Upper lobe of left lung (tissue), 6 donors: ENCODE results near the gene WSB1. TPM values are rescaled to one million over a fixed set of nuclear protein-coding genes. Genes with fewer than 3 reads are reported as not detected.

ENCODE experiments used
- ATAC-seq, 2 donors: fragments of 200-7000 bp; cut with Tn5 transposase; one replicate each; pipeline ENCODE4 v1.9.1; 2022; ENCODE audit warnings: mild to moderate bottlenecking in 2 of 2, moderate library complexity in 2 of 2; ENCODE audit not compliant: low FRiP score in 2 of 2
- DNase-seq, 2 donors: peaks; one replicate each; pipeline ENCODE4 v3.0.0-alpha.2; 2019 to 2020
- H3K27ac ChIP-seq, 4 donors: fragments of 200-600 bp; sonication (generic); one replicate each; pipeline ENCODE4 v1.5.1; 2016 to 2019
- H3K27me3 ChIP-seq, 4 donors: fragments of 200-600 bp; sonication (generic); one replicate each; pipeline ENCODE4 v1.5.1; 2017 to 2019
- H3K36me3 ChIP-seq, 4 donors: fragments of 200-600 bp; sonication (generic); one replicate each; pipeline ENCODE4 v1.5.1; 2016 to 2019
- H3K4me1 ChIP-seq, 4 donors: fragments of 200-600 bp; sonication (generic); one replicate each; pipeline ENCODE4 v1.5.1; 2018 to 2019
- H3K4me3 ChIP-seq, 4 donors: fragments of 200-600 bp; sonication (generic); one replicate each; pipeline ENCODE4 v1.5.1; 2017 to 2019; ENCODE audit warnings: mild to moderate bottlenecking in 2 of 4, moderate library complexity in 1 of 4
- H3K9me3 ChIP-seq, 4 donors: fragments of 200-600 bp; sonication (generic); one replicate each; pipeline ENCODE4 v1.5.1; 2018 to 2019
- EP300 ChIP-seq, 4 donors: sonication (generic); formaldehyde crosslinking; IDR thresholded peaks; one replicate each; pipeline ENCODE4 v1.5.1; 2017; ENCODE audit warnings: antibody characterized with exemption in 4 of 4, control low read depth in 2 of 4
- POLR2A ChIP-seq, 4 donors: fragments of 450-650 bp; IDR thresholded peaks; one replicate each; pipeline ENCODE4 v1.5.1; 2016 to 2017; ENCODE audit warnings: antibody characterized with exemption in 4 of 4, mild to moderate bottlenecking in 2 of 4
- POLR2AphosphoS5 ChIP-seq, 2 donors: sonication (generic); formaldehyde crosslinking; IDR thresholded peaks; one replicate each; pipeline ENCODE4 v1.5.1; 2017; ENCODE audit warnings: antibody characterized with exemption in 2 of 2
- WGBS, 2 donors: methylation state at CpG; one replicate each; pipeline ENCODE4 v1.1.5; 2017 to 2018; 5-methylcytosine and 5-hydroxymethylcytosine counted together
- total RNA-seq, 6 donors: library from RNA; depleted of rRNA in 4 of 6; stranded (reverse); fragments of >200 nt in 4 of 6; gene quantifications; one replicate each; pipeline versions ENCODE4 v1.1.0 to v1.2.1, GENCODE V29; 2016 to 2021
- TF ChIP-seq, protein P1 (sequence below), 6 experiments: fragments of 450-650 bp in 4 of 6; fragments of 200-600 bp in 2 of 6; sonication (generic) in 2 of 6; IDR thresholded peaks; one replicate each; pipeline ENCODE4 v1.5.1; 2016 to 2019; ENCODE audit warnings: antibody characterized with exemption in 6 of 6
- donor health status: DM: no; HTN: no; CAD: no; lungs with moderate emphysema.
- donor health status: DM: no; HTN: yes; CAD: no; lungs with severe emphysema.

WSB1 gene, protein sequence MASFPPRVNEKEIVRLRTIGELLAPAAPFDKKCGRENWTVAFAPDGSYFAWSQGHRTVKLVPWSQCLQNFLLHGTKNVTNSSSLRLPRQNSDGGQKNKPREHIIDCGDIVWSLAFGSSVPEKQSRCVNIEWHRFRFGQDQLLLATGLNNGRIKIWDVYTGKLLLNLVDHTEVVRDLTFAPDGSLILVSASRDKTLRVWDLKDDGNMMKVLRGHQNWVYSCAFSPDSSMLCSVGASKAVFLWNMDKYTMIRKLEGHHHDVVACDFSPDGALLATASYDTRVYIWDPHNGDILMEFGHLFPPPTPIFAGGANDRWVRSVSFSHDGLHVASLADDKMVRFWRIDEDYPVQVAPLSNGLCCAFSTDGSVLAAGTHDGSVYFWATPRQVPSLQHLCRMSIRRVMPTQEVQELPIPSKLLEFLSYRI
- 100 to 1,000 TPM; 261 to 514 (median 328) TPM for total RNA-seq

DNA sequence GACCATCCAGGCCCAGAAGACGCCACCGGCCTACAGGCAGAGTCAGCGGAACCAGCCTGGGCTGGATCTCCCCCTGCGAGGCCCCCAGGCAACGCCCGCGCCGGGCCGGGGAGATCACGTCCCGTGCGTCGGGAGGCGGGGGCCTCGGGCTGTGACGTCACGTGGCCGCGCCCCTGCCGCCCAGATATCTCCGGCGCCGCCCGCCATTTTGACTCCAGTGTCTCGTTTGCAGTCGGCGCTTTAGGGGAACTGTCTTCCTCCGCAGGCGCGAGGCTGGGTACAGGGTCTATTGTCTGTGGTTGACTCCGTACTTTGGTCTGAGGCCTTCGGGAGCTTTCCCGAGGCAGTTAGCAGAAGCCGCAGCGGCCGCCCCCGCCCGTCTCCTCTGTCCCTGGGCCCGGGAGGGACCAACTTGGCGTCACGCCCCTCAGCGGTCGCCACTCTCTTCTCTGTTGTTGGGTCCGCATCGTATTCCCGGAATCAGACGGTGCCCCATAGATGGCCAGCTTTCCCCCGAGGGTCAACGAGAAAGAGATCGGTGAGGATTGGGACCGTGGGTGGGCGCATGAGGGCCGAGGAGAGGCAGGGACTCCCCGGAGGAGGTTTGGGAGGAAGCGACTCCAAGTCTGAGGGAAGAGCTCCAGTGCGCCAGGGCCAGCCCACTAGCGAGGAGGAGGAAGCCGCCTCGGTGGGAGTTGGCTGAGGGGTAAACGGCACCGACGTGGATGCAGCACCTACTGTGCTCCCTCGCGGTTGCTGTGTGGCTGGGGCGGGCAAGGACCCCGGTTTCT is at the start of gene WSB1:
TSS of gene WSB1 (plus strand) at position 217 of the 791 bp plus-strand sequence. CDS start at position 499, 282 bp downstream.
- peak; percentile 95 to 99 for DNase-seq
- no peaks in the 10 kb centered on the region for H3K9me3 ChIP-seq
- no peaks in the 10 kb centered on the region for H3K27me3 ChIP-seq
- peaks cover 0 to 6% (median 0%) of the 10 kb centered on the region in 4 donors for H3K36me3 ChIP-seq
- peak within 1 kb of the TSS; percentile 99 to 100 (median 100) for H3K27ac ChIP-seq
- H3K4me1 ChIP-seq = peaks cover 27 to 43% (median 34%) of the 10 kb centered on the region in 4 donors
- TF ChIP-seq POLR2A (IDR thresholded peaks at IDR 0.05) (peak; percentile 97 to 100 (median 98)), POLR2AphosphoS5 (IDR thresholded peaks at IDR 0.05) (peak; percentile 99 to 100), EP300 (IDR thresholded peaks at IDR 0.05) (peak in 2 of 4 donors; percentile 26 to 91)
- TF ChIP-seq, protein P1, sequence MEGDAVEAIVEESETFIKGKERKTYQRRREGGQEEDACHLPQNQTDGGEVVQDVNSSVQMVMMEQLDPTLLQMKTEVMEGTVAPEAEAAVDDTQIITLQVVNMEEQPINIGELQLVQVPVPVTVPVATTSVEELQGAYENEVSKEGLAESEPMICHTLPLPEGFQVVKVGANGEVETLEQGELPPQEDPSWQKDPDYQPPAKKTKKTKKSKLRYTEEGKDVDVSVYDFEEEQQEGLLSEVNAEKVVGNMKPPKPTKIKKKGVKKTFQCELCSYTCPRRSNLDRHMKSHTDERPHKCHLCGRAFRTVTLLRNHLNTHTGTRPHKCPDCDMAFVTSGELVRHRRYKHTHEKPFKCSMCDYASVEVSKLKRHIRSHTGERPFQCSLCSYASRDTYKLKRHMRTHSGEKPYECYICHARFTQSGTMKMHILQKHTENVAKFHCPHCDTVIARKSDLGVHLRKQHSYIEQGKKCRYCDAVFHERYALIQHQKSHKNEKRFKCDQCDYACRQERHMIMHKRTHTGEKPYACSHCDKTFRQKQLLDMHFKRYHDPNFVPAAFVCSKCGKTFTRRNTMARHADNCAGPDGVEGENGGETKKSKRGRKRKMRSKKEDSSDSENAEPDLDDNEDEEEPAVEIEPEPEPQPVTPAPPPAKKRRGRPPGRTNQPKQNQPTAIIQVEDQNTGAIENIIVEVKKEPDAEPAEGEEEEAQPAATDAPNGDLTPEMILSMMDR (IDR thresholded peaks at IDR 0.05) = peak in 3 of 6 experiments; percentile 8 to 32 (median 22)
- WGBS, 2 donors = 0% methylated on average over 6 to 51 of the region's 66 CpGs
- peak within 1 kb of the TSS; percentile 73 to 90 (median 79) for H3K4me3 ChIP-seq
- ATAC-seq = peak; percentile 97

DNA sequence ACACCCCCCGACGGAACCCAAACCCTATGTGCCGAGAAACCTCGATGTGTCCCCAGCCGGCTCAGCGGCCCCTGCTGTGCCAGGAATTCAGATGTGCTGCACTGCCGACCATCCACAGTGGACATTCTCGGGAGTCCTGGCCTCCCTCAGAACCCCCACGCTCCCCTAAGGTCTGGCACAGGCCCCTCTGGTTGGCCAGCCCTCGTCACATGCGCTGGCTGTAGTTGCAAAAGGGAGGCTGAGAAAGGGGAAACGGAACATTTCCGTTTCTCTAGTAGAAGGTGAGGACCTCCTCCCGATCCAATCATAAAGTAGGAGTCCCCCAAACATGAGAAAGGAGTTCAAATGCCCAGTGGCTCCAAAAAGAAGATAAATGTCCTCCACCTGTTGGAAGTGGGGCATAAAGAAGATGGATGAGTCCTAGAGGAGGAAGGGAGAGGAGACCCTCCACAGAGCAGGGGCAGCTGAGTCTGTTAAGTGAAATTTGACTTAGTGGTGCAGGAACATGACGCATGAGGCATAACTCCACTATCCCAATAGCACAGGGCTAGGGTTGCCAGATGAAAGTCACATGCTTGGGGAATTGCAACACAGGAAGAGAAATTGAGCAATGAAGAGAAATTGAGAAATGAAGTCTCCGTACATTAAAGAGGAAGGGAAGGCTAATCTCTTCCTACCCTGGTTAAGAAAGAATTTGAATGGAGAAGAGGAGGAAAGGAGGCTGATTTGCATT is 49.3 kb upstream of the WSB1 start:
- H3K27ac ChIP-seq = peak overlapping the region; percentile 84 to 93 (median 90)
- no peaks in the 10 kb centered on the region for H3K9me3 ChIP-seq
- WGBS, 2 donors = 64 to 68% methylated on average over 13 to 16 of the region's 16 CpGs
- H3K36me3 ChIP-seq = no peaks in the 10 kb centered on the region
- peaks cover 61 to 72% (median 66%) of the 10 kb centered on the region in 4 donors for H3K4me1 ChIP-seq
- H3K4me3 ChIP-seq = peak overlapping the region in 2 of 4 donors; percentile 15 to 22
- peak; percentile 87 to 90 for ATAC-seq
- TF ChIP-seq EP300 (IDR thresholded peaks at IDR 0.05) (peak; percentile 78 to 98 (median 94)), POLR2A (IDR thresholded peaks at IDR 0.05) (peak in 2 of 4 donors; percentile 14 to 55), POLR2AphosphoS5 (IDR thresholded peaks at IDR 0.05) (peak; percentile 72 to 97)
- TF ChIP-seq, protein P1 (IDR thresholded peaks at IDR 0.05) = no peak
- peak; percentile 75 to 76 for DNase-seq
- H3K27me3 ChIP-seq = no peaks in the 10 kb centered on the region

DNA sequence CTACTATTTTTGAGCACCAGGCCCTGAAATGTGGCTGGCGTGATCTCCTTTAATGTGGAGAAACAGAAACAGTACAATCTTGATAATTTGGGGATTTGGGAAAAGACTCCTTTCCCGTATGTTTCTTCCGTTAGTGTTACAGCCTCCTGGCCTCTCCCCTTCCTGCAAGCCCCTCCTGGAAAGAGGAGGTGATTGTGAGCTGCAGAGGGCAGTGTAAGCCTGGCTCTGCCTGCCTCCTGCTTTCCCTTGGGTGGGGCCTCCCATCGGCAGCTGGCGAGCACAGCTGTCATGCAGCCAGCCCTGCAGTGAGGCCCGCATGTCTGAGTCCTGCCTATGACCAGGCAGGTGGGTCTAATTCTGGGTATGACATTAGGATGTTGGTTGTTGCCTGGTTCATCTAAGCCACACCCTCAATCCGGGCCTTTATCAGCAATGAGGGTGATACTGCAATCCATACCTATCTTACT is 48.7 kb upstream of the WSB1 start:
- WGBS, 2 donors = 2 to 5% methylated on average over 4 to 7 of the region's 7 CpGs
- H3K36me3 ChIP-seq = no peaks in the 10 kb centered on the region
- DNase-seq (peak; percentile 87 to 94), ATAC-seq (peak; percentile 90)
- peak overlapping the region; percentile 84 to 93 (median 90) for H3K27ac ChIP-seq
- no peaks in the 10 kb centered on the region for H3K27me3 ChIP-seq
- H3K9me3 ChIP-seq = no peaks in the 10 kb centered on the region
- peak overlapping the region in 2 of 4 donors; percentile 15 to 22 for H3K4me3 ChIP-seq
- TF ChIP-seq POLR2AphosphoS5 (IDR thresholded peaks at IDR 0.05) (peak; percentile 5), POLR2A (IDR thresholded peaks at IDR 0.05) (no peak), EP300 (IDR thresholded peaks at IDR 0.05) (peak in 1 of 4 donors; percentile 48)
- TF ChIP-seq, protein P1 (IDR thresholded peaks at IDR 0.05) = peak; percentile 47 to 92 (median 76)
- peaks cover 61 to 72% (median 66%) of the 10 kb centered on the region in 4 donors for H3K4me1 ChIP-seq

DNA sequence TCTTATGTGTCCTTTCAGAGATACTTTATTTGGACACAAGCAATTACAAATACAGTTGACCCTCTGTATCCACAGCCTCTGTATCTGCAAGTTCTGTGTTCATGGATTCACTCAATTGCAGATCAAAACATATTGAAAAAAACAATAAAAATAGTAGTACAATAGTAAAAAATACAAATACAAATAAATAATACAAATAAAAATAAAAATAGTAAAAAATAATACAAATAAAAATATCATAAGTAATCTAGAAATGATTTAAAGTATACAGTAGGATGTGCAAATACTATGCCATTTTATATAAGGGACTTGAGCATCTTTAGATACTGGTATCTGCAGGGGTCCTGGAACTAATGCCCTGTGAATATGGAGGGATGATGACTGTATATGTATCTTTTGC is 47.4 kb upstream of the WSB1 start:
- ATAC-seq = no peak
- Histone ChIP-seq H3K27me3 (no peaks in the 10 kb centered on the region), H3K4me1 (peaks cover 56 to 68% (median 61%) of the 10 kb centered on the region in 4 donors), H3K4me3 (no peak overlapping the region), H3K36me3 (no peaks in the 10 kb centered on the region), H3K27ac (peak overlapping the region; percentile 84 to 93 (median 90)), H3K9me3 (no peaks in the 10 kb centered on the region)
- DNase-seq = no peak
- TF ChIP-seq, protein P1 (IDR thresholded peaks at IDR 0.05) = no peak
- no peak for TF ChIP-seq EP300 (IDR thresholded peaks at IDR 0.05)
- TF ChIP-seq POLR2AphosphoS5 (IDR thresholded peaks at IDR 0.05) = no peak
- TF ChIP-seq POLR2A (IDR thresholded peaks at IDR 0.05) = no peak
